CD8-positive, alpha-beta memory T cell (primary cell): Measurements from ENCODE around the gene GAD2. TPM values are rescaled to one million over a fixed set of nuclear protein-coding genes. Genes with fewer than 3 reads are reported as not detected.
A peak's percentile ranks its signal among the peaks of the same experiment; 100 is the strongest.

Source experiments
- CTCF ChIA-PET: fragments of 350-600 bp; sonication (Branson Sonifier 250); formaldehyde crosslinking; loops from one replicate; lab custom pipeline; 2021; ENCODE audit warnings: antibody characterized with exemption; lab: Charles Lee
- POLR2A ChIA-PET: fragments of 350-600 bp; sonication (Branson Sonifier 250); formaldehyde crosslinking; loops from one replicate; lab custom pipeline; 2021; ENCODE audit warnings: antibody characterized with exemption; lab: Charles Lee
- DNase-seq, 5 donors: peaks; one replicate each; pipeline versions ENCODE4 v3.0.0 to v3.0.0-alpha.2; 2020 to 2022; ENCODE audit warnings: mixed read lengths in 1 of 5
- H3K27ac ChIP-seq: one replicate; pipeline ENCODE4 v1.7.0; 2013; ENCODE audit warnings: low read depth, mild to moderate bottlenecking, low read length, moderate library complexity
- H3K27me3 ChIP-seq: 2 replicates; pipeline ENCODE4 v1.7.0; 2013; ENCODE audit warnings: low read length, mild to moderate bottlenecking; ENCODE audit not compliant: insufficient read depth, poor library complexity, severe bottlenecking
- H3K36me3 ChIP-seq: 2 replicates; pipeline ENCODE4 v1.7.0; 2013; ENCODE audit warnings: mild to moderate bottlenecking, low read length, moderate library complexity; ENCODE audit not compliant: insufficient read depth
- H3K4me1 ChIP-seq: 2 replicates; pipeline ENCODE4 v1.7.0; 2013; ENCODE audit warnings: mild to moderate bottlenecking, low read length, moderate library complexity; ENCODE audit not compliant: insufficient read depth
- H3K4me3 ChIP-seq: 2 replicates; pipeline ENCODE4 v1.7.0; 2013; ENCODE audit warnings: mild to moderate bottlenecking, low read length
- H3K9me3 ChIP-seq: 2 replicates; pipeline ENCODE4 v1.7.0; 2013; ENCODE audit warnings: mild to moderate bottlenecking, low read length
- H3K27ac Mint-ChIP-seq, 8 donors: one replicate each; pipeline ENCODE4 v1.8.0; 2020 to 2021; ENCODE audit warnings: mixed read lengths in 8 of 8, mild to moderate bottlenecking in 6 of 8, inconsistent platforms in 3 of 8, moderate library complexity in 3 of 8
- H3K27me3 Mint-ChIP-seq, 2 donors: one replicate each; pipeline ENCODE4 v1.8.0; 2020 to 2021; ENCODE audit warnings: mixed read lengths in 2 of 2, mild to moderate bottlenecking in 1 of 2, moderate library complexity in 1 of 2
- H3K36me3 Mint-ChIP-seq, 3 donors: one replicate each; pipeline ENCODE4 v1.8.0; 2020 to 2021; ENCODE audit warnings: mixed read lengths in 3 of 3, inconsistent platforms in 1 of 3, mild to moderate bottlenecking in 1 of 3
- H3K4me1 Mint-ChIP-seq, 3 donors: one replicate each; pipeline ENCODE4 v1.8.0; 2020 to 2021; ENCODE audit warnings: mixed read lengths in 3 of 3, inconsistent platforms in 1 of 3, mild to moderate bottlenecking in 1 of 3
- H3K4me3 Mint-ChIP-seq, 7 donors: one replicate each; pipeline ENCODE4 v1.8.0; 2020 to 2021; ENCODE audit warnings: mixed read lengths in 7 of 7, mild to moderate bottlenecking in 6 of 7, moderate library complexity in 4 of 7, inconsistent platforms in 2 of 7
- H3K9me3 Mint-ChIP-seq, 5 donors: one replicate each; pipeline ENCODE4 v1.8.0; 2020 to 2022; ENCODE audit warnings: mixed read lengths in 5 of 5, mild to moderate bottlenecking in 3 of 5, moderate library complexity in 2 of 5, inconsistent platforms in 1 of 5
- polyA plus RNA-seq: library from polyadenylated mRNA; unstranded; fragments of 300-500 nt; fragmentation: Illumina TruSeq; gene quantifications from one replicate; pipeline ENCODE4 v1.2.3, GENCODE V29; 2021
- total RNA-seq, 2 experiments: library from RNA; stranded (reverse); gene quantifications; one replicate each; pipeline ENCODE4 v1.2.3, GENCODE V29; 2021

Gene GAD2
- total and polyA plus RNA-seq, 3 experiments from 2014 or later = not detected

GRCh38 chr10:26215396-26215934, 1.1 kb upstream of the GAD2 start:
- H3K9me3 Mint-ChIP-seq = peaks cover 0 to 1% (median 0%) of the 10 kb centered on the region in 5 donors
- no peak for DNase-seq
- no peak overlapping the region for H3K4me3 ChIP-seq
- H3K27ac Mint-ChIP-seq = no peak overlapping the region
- H3K9me3 ChIP-seq = no peaks in the 10 kb centered on the region
- peaks cover 34% of the 10 kb centered on the region for H3K27me3 ChIP-seq
- H3K36me3 ChIP-seq = no peaks in the 10 kb centered on the region
- peak overlapping the region in 6 of 7 donors; percentile 63 to 92 (median 72) for H3K4me3 Mint-ChIP-seq
- no peaks in the 10 kb centered on the region for H3K36me3 Mint-ChIP-seq
- ChIA-PET POLR2A (no interaction called here), CTCF (no interaction called here)
- H3K4me1 ChIP-seq = no peaks in the 10 kb centered on the region
- H3K27ac ChIP-seq = no peak overlapping the region
- peaks cover 63 to 79% of the 10 kb centered on the region in 2 donors for H3K27me3 Mint-ChIP-seq
- H3K4me1 Mint-ChIP-seq = peaks cover 18 to 47% (median 39%) of the 10 kb centered on the region in 3 donors

GRCh38 chr10:26215935-26216584, 514 bp upstream of the GAD2 start:
- DNase-seq = peak in 1 of 5 donors; percentile 10
- peaks cover 28% of the 10 kb centered on the region for H3K27me3 ChIP-seq
- POLR2A ChIA-PET = no interaction called here

GRCh38 chr10:26217396-26218086, 967 bp downstream of the GAD2 start:
- peaks cover 0 to 1% (median 0%) of the 10 kb centered on the region in 5 donors for H3K9me3 Mint-ChIP-seq
- ChIA-PET CTCF (no interaction called here), POLR2A (no interaction called here)
- peaks cover 74 to 89% of the 10 kb centered on the region in 2 donors for H3K27me3 Mint-ChIP-seq
- no peaks in the 10 kb centered on the region for H3K36me3 ChIP-seq
- no peak overlapping the region for H3K4me3 ChIP-seq
- no peaks in the 10 kb centered on the region for H3K9me3 ChIP-seq
- peak overlapping the region in 3 of 7 donors; percentile 33 to 86 (median 33) for H3K4me3 Mint-ChIP-seq
- H3K4me1 Mint-ChIP-seq = peaks cover 18 to 41% (median 34%) of the 10 kb centered on the region in 3 donors
- H3K4me1 ChIP-seq = no peaks in the 10 kb centered on the region
- no peak overlapping the region for H3K27ac ChIP-seq
- DNase-seq = no peak
- no peaks in the 10 kb centered on the region for H3K36me3 Mint-ChIP-seq
- no peak overlapping the region for H3K27ac Mint-ChIP-seq
- peaks cover 39% of the 10 kb centered on the region for H3K27me3 ChIP-seq

More at GRCh38 chr10:26215935-26216584, 514 bp upstream of the GAD2 start:
- CTCF ChIA-PET = no interaction called here
- H3K27ac ChIP-seq = no peak overlapping the region
- Mint-ChIP-seq H3K4me1 (peaks cover 18 to 47% (median 39%) of the 10 kb centered on the region in 3 donors), H3K36me3 (no peaks in the 10 kb centered on the region), H3K27me3 (peaks cover 67 to 85% of the 10 kb centered on the region in 2 donors), H3K27ac (no peak overlapping the region), H3K9me3 (peaks cover 0 to 1% (median 0%) of the 10 kb centered on the region in 5 donors), H3K4me3 (peak overlapping the region in 6 of 7 donors; percentile 63 to 92 (median 73))
- no peaks in the 10 kb centered on the region for H3K9me3 ChIP-seq
- no peaks in the 10 kb centered on the region for H3K4me1 ChIP-seq
- no peaks in the 10 kb centered on the region for H3K36me3 ChIP-seq
- no peak overlapping the region for H3K4me3 ChIP-seq

GRCh38 chr10:26219676-26220075, 3.1 kb downstream of the GAD2 start:
- no peaks in the 10 kb centered on the region for H3K36me3 ChIP-seq
- Mint-ChIP-seq H3K4me3 (no peak overlapping the region), H3K9me3 (peaks cover 0 to 1% (median 0%) of the 10 kb centered on the region in 5 donors), H3K27ac (no peak overlapping the region), H3K4me1 (peaks cover 15 to 36% (median 28%) of the 10 kb centered on the region in 3 donors), H3K36me3 (no peaks in the 10 kb centered on the region), H3K27me3 (peaks cover 65 to 89% of the 10 kb centered on the region in 2 donors)
- CTCF ChIA-PET = no interaction called here
- no peak overlapping the region for H3K4me3 ChIP-seq
- POLR2A ChIA-PET = no interaction called here
- H3K27ac ChIP-seq = no peak overlapping the region
- DNase-seq = no peak
- H3K4me1 ChIP-seq = no peaks in the 10 kb centered on the region
- no peaks in the 10 kb centered on the region for H3K9me3 ChIP-seq
- peaks cover 27% of the 10 kb centered on the region for H3K27me3 ChIP-seq

- Mint-ChIP-seq H3K27me3 (peaks cover 60 to 88% of the 10 kb centered on the region in 2 donors), H3K4me3 (no peak overlapping the region), H3K36me3 (no peaks in the 10 kb centered on the region), H3K9me3 (peaks cover 0 to 1% (median 0%) of the 10 kb centered on the region in 5 donors), H3K27ac (no peak overlapping the region), H3K4me1 (peaks cover 9 to 24% (median 19%) of the 10 kb centered on the region in 3 donors)
- no peak overlapping the region for H3K4me3 ChIP-seq
- no peak for DNase-seq
- H3K27me3 ChIP-seq = peaks cover 23% of the 10 kb centered on the region
- H3K27ac ChIP-seq = no peak overlapping the region
- H3K36me3 ChIP-seq = no peaks in the 10 kb centered on the region
- ChIA-PET CTCF (no interaction called here), POLR2A (no interaction called here)
- no peaks in the 10 kb centered on the region for H3K4me1 ChIP-seq
- H3K9me3 ChIP-seq = no peaks in the 10 kb centered on the region
These were observed 4.3 kb downstream of the GAD2 start for GRCh38 chr10:26220901-26221300.

- Histone ChIP-seq H3K27ac (no peak overlapping the region), H3K4me3 (no peak overlapping the region), H3K27me3 (peaks cover 23% of the 10 kb centered on the region), H3K4me1 (no peaks in the 10 kb centered on the region), H3K9me3 (no peaks in the 10 kb centered on the region), H3K36me3 (no peaks in the 10 kb centered on the region)
- H3K27me3 Mint-ChIP-seq = peaks cover 60 to 89% of the 10 kb centered on the region in 2 donors
- no peak for DNase-seq
- POLR2A ChIA-PET = no interaction called here
- CTCF ChIA-PET = no interaction called here
- H3K4me1 Mint-ChIP-seq = peaks cover 9 to 18% (median 15%) of the 10 kb centered on the region in 3 donors
- no peaks in the 10 kb centered on the region for H3K36me3 Mint-ChIP-seq
- no peak overlapping the region for H3K27ac Mint-ChIP-seq
- H3K4me3 Mint-ChIP-seq = no peak overlapping the region
- peaks cover 0 to 1% (median 0%) of the 10 kb centered on the region in 5 donors for H3K9me3 Mint-ChIP-seq
These were observed 5.0 kb downstream of the GAD2 start for GRCh38 chr10:26221541-26221940.

- ChIA-PET POLR2A (no interaction called here), CTCF (no interaction called here)
- no peak overlapping the region for H3K27ac Mint-ChIP-seq
- Histone ChIP-seq H3K4me1 (no peaks in the 10 kb centered on the region), H3K4me3 (no peak overlapping the region), H3K27ac (no peak overlapping the region), H3K27me3 (peaks cover 23% of the 10 kb centered on the region), H3K36me3 (no peaks in the 10 kb centered on the region), H3K9me3 (no peaks in the 10 kb centered on the region)
- peaks cover 54 to 84% of the 10 kb centered on the region in 2 donors for H3K27me3 Mint-ChIP-seq
- no peaks in the 10 kb centered on the region for H3K36me3 Mint-ChIP-seq
- DNase-seq = no peak
- H3K9me3 Mint-ChIP-seq = peaks cover 0 to 1% (median 0%) of the 10 kb centered on the region in 5 donors
- H3K4me3 Mint-ChIP-seq = no peak overlapping the region
- peaks cover 4 to 10% (median 6%) of the 10 kb centered on the region in 3 donors for H3K4me1 Mint-ChIP-seq
These were observed 6.0 kb downstream of the GAD2 start for GRCh38 chr10:26222563-26222962.

GRCh38 chr10:26225322-26225721, 8.7 kb downstream of the GAD2 start:
- H3K27me3 Mint-ChIP-seq = peaks cover 37 to 78% of the 10 kb centered on the region in 2 donors
- no peak overlapping the region for H3K27ac ChIP-seq

More at GRCh38 chr10:26225322-26225721, 8.7 kb downstream of the GAD2 start:
- POLR2A ChIA-PET = no interaction called here
- Histone ChIP-seq H3K27me3 (peaks cover 14% of the 10 kb centered on the region), H3K9me3 (no peaks in the 10 kb centered on the region), H3K36me3 (no peaks in the 10 kb centered on the region), H3K4me1 (no peaks in the 10 kb centered on the region), H3K4me3 (no peak overlapping the region)
- no peak overlapping the region for H3K27ac Mint-ChIP-seq
- CTCF ChIA-PET = no interaction called here
- H3K36me3 Mint-ChIP-seq = no peaks in the 10 kb centered on the region
- no peaks in the 10 kb centered on the region for H3K4me1 Mint-ChIP-seq
- H3K4me3 Mint-ChIP-seq = no peak overlapping the region
- H3K9me3 Mint-ChIP-seq = no peaks in the 10 kb centered on the region
- no peak for DNase-seq
